Tibial artery (tissue), 4 donors: Measurements from ENCODE around the gene CTNNA3.
A peak's percentile ranks its signal among the peaks of the same experiment; 100 is the strongest.

Experiments used
- DNase-seq, 2 donors: peaks; one replicate each; pipeline ENCODE4 v3.0.0-alpha.2; 2019
- H3K27ac ChIP-seq, 2 donors: fragments of 200-600 bp; sonication (generic) in 1 of 2; 1 replicate in 1 of 2; 2 replicates in 1 of 2; pipeline ENCODE4 v1.5.1; 2018 to 2019; ENCODE audit warnings: mild to moderate bottlenecking in 1 of 2
- H3K27me3 ChIP-seq, 2 donors: fragments of 200-600 bp; sonication (generic) in 1 of 2; one replicate each; pipeline versions ENCODE4 v1.5.1 to v1.6.0; 2016 to 2019
- H3K36me3 ChIP-seq, 3 donors: fragments of 200-600 bp; sonication (generic) in 2 of 3; one replicate each; pipeline ENCODE4 v1.5.1; 2016 to 2019; ENCODE audit warnings: mild to moderate bottlenecking in 2 of 3
- H3K4me1 ChIP-seq, 4 donors: fragments of 200-600 bp; sonication (generic) in 2 of 4; 1 replicate in 3 of 4; 2 replicates in 1 of 4; pipeline ENCODE4 v1.5.1; 2016 to 2019
- H3K4me3 ChIP-seq, 2 donors: fragments of 200-600 bp; sonication (generic) in 1 of 2; 1 replicate in 1 of 2; 2 replicates in 1 of 2; pipeline ENCODE4 v1.5.1; 2018 to 2019; ENCODE audit warnings: mild to moderate bottlenecking in 2 of 2
- H3K9me3 ChIP-seq, 3 donors: fragments of 200-600 bp; sonication (generic) in 1 of 3; one replicate each; pipeline ENCODE4 v1.5.1; 2016 to 2019
- CTCF ChIP-seq, 2 experiments: fragments of 200-600 bp in 1 of 2; fragments of 450-650 bp in 1 of 2; IDR thresholded peaks; one replicate each; pipeline ENCODE4 v1.5.1; 2017 to 2019; ENCODE audit warnings: antibody characterized with exemption in 2 of 2, mild to moderate bottlenecking in 1 of 2, moderate library complexity in 1 of 2
- intact Hi-C: fragments of 100-400 bp; cut with DNase I; formaldehyde crosslinking; loops from one replicate; pipeline ENCODE4 v1.15.0; 2023; ENCODE audit warnings: low total_unique reads

The CTNNA3 gene

GRCh38 chr10:67473850-67474633, 222.0 kb downstream of the CTNNA3 start:
- no peaks in the 10 kb centered on the region for H3K27me3 ChIP-seq
- intact Hi-C loops, result no loop called here
- H3K4me3 ChIP-seq, result no peak overlapping the region
- H3K4me1 ChIP-seq, result no peaks in the 10 kb centered on the region
- DNase-seq, result no peak
- H3K9me3 ChIP-seq, result peaks cover 0 to 19% (median 6%) of the 10 kb centered on the region in 3 donors
- TF ChIP-seq CTCF (IDR thresholded peaks at IDR 0.05), result no peak
- H3K36me3 ChIP-seq, result no peaks in the 10 kb centered on the region
- H3K27ac ChIP-seq, result no peak overlapping the region

- H3K4me1 ChIP-seq, result no peaks in the 10 kb centered on the region
- no peak for DNase-seq
- peak overlapping the region in 1 of 2 donors; percentile 24 for H3K4me3 ChIP-seq
- no peaks in the 10 kb centered on the region for H3K36me3 ChIP-seq
- intact Hi-C loops, result no loop called here
- H3K27me3 ChIP-seq, result no peaks in the 10 kb centered on the region
- no peak overlapping the region for H3K27ac ChIP-seq
- H3K9me3 ChIP-seq, result peaks cover 0 to 1% (median 0%) of the 10 kb centered on the region in 3 donors
- TF ChIP-seq CTCF (IDR thresholded peaks at IDR 0.05), result no peak
Measured at GRCh38 chr10:67471022-67471421, 225.0 kb downstream of the CTNNA3 start.

GRCh38 chr10:67464278-67464677, 231.7 kb downstream of the CTNNA3 start:
- H3K9me3 ChIP-seq, result no peaks in the 10 kb centered on the region
- no peak for TF ChIP-seq CTCF (IDR thresholded peaks at IDR 0.05)
- H3K27me3 ChIP-seq, result no peaks in the 10 kb centered on the region
- H3K4me3 ChIP-seq, result no peak overlapping the region
- H3K27ac ChIP-seq, result no peak overlapping the region
- no peaks in the 10 kb centered on the region for H3K4me1 ChIP-seq
- no peak for DNase-seq
- H3K36me3 ChIP-seq, result no peaks in the 10 kb centered on the region
- intact Hi-C loops, result no loop called here

GRCh38 chr10:67452892-67453291, 243.1 kb downstream of the CTNNA3 start:
- no peaks in the 10 kb centered on the region for H3K27me3 ChIP-seq
- H3K9me3 ChIP-seq, result peaks cover 0 to 10% (median 0%) of the 10 kb centered on the region in 3 donors
- DNase-seq, result no peak
- no peaks in the 10 kb centered on the region for H3K4me1 ChIP-seq
- intact Hi-C loops, result no loop called here
- H3K27ac ChIP-seq, result no peak overlapping the region
- TF ChIP-seq CTCF (IDR thresholded peaks at IDR 0.05), result no peak
- H3K36me3 ChIP-seq, result no peaks in the 10 kb centered on the region
- H3K4me3 ChIP-seq, result no peak overlapping the region

GRCh38 chr10:67438605-67439304, 257.2 kb downstream of the CTNNA3 start:
- Histone ChIP-seq H3K4me3 (peak overlapping the region in 1 of 2 donors; percentile 27), H3K9me3 (peaks cover 0 to 4% (median 0%) of the 10 kb centered on the region in 3 donors)

More at GRCh38 chr10:67438605-67439304, 257.2 kb downstream of the CTNNA3 start:
- intact Hi-C loops, result no loop called here
- TF ChIP-seq CTCF (IDR thresholded peaks at IDR 0.05), result no peak
- no peaks in the 10 kb centered on the region for H3K27me3 ChIP-seq
- peaks cover 0 to 14% (median 3%) of the 10 kb centered on the region in 4 donors for H3K4me1 ChIP-seq
- no peaks in the 10 kb centered on the region for H3K36me3 ChIP-seq
- peak overlapping the region; percentile 49 to 63 for H3K27ac ChIP-seq
- no peak for DNase-seq
